B cell (primary cell): ENCODE results near the gene RIMBP2.

Experiments
- CTCF ChIP-seq: fragments of 200-600 bp; IDR thresholded peaks from one replicate; pipeline ENCODE4 v1.8.0; 2022; ENCODE audit warnings: antibody characterized with exemption, mild to moderate bottlenecking
- EZH2 ChIP-seq: IDR thresholded peaks from 2 replicates; pipeline ENCODE4 v1.6.1; 2012; ENCODE audit warnings: borderline replicate concordance, low read depth, mild to moderate bottlenecking, moderate library complexity, low read length; ENCODE audit not compliant: insufficient read depth, poor library complexity, severe bottlenecking

GRCh38 chr12:130504110-130504839 is 211.8 kb downstream of the RIMBP2 start:
- TF ChIP-seq CTCF = no peak
- no peak for TF ChIP-seq EZH2
